HL-60 (cell line): Measurements from ENCODE around the gene BEST3.

ENCODE experiments used
- POLR2AphosphoS5 ChIP-seq: IDR thresholded peaks from 2 replicates; pipeline ENCODE4 v1.6.1; 2012; ENCODE audit warnings: low read depth
- TF ChIP-seq, protein P1 (sequence below): IDR thresholded peaks from one replicate; pipeline ENCODE4 v1.5.1; 2011; ENCODE audit warnings: low read length, control low read depth, inconsistent platforms; ENCODE audit not compliant: insufficient read depth

DNA sequence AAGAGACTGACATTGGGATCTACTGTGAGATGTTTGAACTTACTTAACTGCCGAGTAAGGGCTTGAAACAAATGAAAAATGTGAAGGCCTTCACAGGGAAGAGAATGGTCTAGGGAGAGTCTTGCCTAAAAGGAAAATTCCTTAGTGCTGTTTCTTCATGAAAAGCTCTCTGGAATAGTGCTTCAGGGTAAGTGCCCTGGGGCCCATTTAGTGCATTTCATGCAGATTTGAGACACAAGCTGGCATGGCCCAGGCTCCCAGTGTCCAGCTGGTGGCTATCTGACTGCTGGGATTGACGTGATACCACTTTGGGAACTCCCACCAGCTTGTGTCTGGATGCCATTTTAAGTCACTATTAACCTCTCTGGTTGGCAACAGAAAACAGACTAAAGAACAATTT lies 26.9 kb downstream of the BEST3 start:
- TF ChIP-seq, protein P1, sequence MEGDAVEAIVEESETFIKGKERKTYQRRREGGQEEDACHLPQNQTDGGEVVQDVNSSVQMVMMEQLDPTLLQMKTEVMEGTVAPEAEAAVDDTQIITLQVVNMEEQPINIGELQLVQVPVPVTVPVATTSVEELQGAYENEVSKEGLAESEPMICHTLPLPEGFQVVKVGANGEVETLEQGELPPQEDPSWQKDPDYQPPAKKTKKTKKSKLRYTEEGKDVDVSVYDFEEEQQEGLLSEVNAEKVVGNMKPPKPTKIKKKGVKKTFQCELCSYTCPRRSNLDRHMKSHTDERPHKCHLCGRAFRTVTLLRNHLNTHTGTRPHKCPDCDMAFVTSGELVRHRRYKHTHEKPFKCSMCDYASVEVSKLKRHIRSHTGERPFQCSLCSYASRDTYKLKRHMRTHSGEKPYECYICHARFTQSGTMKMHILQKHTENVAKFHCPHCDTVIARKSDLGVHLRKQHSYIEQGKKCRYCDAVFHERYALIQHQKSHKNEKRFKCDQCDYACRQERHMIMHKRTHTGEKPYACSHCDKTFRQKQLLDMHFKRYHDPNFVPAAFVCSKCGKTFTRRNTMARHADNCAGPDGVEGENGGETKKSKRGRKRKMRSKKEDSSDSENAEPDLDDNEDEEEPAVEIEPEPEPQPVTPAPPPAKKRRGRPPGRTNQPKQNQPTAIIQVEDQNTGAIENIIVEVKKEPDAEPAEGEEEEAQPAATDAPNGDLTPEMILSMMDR, result no peak
- no peak for TF ChIP-seq POLR2AphosphoS5
